GM18508 (cell line): ENCODE results near the gene MYO5C.

ENCODE experiments used
- ATAC-seq: cut with Tn5 transposase; IDR thresholded peaks from one replicate; pipeline ENCODE4 v1.9.1; 2021; ENCODE audit warnings: moderate number of reproducible peaks; ENCODE audit not compliant: insufficient read depth, unreplicated experiment

MYO5C gene

GRCh38 chr15:52278636-52279367 is 16.8 kb downstream of the MYO5C start:
- ATAC-seq = no peak

GRCh38 chr15:52278135-52278534 is 17.5 kb downstream of the MYO5C start:
- no peak for ATAC-seq

DNA sequence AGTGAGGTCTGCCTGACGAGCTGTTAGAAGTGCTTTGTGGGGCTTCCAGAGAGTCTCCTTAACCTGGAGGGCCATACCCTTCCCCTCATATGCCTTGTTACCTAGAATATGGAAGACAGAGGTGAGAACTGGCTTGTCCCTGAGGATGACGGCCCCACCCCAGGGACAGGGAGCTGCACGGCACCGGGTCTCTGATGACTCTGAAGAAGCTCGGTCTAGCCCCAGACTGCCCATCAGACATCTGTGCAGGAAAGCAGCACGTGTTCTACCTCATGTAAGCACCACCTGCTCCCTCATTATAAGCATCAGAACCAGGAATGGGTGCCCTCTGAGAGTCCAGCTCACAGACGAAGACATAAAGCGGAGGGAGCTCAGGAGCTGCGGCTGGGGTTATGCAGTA is 18.0 kb downstream of the MYO5C start:
- no peak for ATAC-seq

GRCh38 chr15:52276256-52276770 is 19.3 kb downstream of the MYO5C start:
- no peak for ATAC-seq

- ATAC-seq = no peak
Observed at GRCh38 chr15:52263563-52264282, 31.9 kb downstream of the MYO5C start.

DNA sequence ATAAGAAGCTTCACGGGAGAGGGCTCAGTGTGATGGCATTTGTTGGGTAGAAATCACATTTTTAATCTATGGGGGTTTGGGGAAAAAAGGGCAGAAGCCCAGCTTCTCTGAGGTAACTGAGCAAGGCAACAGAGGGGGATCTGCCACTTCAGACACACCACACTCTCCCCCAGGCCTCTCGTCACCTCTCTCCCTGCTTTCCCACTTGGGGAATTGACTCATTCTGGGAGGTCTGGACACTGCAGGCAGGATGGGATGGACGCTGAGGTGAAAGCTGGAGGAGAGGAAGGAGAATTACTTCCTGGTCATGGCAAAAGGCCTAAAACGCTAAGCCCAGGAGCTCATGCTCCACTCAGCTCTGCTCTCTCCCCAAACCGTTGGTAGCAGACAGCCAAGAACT is 33.2 kb downstream of the MYO5C start:
- no peak for ATAC-seq

- peak; percentile 93 for ATAC-seq
Observed at GRCh38 chr15:52261498-52262242, 33.9 kb downstream of the MYO5C start.

GRCh38 chr15:52261026-52261425 is 34.6 kb downstream of the MYO5C start:
- no peak for ATAC-seq

- ATAC-seq = no peak
Observed at GRCh38 chr15:52259503-52259902, 36.1 kb downstream of the MYO5C start.

DNA sequence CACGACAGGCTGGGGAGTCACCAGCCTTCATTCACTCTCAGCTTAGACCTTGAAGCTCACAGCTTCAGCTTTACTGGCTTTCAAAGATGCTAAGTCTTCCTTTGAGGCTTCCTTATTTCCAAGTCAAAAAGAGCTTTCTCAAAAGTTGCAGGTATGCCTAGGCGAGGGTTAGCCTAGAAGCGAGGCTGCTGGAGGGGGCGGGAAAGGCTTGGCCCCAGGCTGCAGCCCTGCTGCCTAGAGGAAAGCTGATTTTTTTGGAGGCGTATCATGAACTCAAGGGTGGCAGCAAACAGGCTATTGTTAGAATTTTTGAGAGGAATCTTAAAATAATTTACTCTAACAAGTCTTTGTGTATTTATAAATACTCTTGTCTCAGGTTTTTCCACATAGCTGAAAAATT is 37.1 kb downstream of the MYO5C start:
- ATAC-seq = no peak

GRCh38 chr15:52257734-52258062 is 37.9 kb downstream of the MYO5C start:
- no peak for ATAC-seq

DNA sequence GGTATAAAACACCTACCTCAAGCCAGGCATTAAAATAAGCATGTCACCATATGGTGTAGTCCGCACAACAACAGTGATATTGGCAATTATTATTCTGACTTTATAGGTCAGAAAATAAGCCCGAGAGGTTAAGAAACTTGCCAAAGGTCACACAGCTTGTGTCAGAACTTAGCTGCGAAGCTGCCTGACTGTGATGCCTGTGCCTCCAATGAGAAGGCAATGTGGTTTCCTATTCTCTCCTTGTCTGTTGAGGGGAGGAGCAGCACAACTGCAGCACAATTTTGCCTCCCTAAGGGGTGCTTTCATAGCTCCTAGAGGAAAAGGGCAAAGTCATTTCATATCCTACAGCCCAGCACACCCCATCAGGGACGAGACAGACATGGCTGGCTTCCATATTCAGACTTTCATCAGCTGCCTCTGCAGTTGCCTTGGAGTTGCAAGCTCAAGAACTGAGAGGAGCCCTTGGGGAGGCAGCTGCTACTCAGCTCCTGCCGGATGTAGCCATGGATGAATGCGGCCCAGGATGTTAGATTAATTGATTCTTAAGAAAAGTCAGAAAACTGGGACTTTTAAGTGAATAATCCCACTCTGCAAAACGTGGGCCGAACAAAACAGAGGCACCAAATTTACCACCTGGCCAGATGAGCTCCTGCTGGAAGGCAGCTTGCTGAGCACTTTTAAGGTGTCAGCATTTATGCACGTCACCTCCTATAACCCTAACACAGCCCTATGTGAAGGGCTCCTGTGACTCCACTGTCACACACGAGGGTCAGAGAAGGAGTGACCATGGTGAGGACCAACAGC is 38.5 kb downstream of the MYO5C start:
- ATAC-seq = no peak

GRCh38 chr15:52256366-52256765 is 39.2 kb downstream of the MYO5C start:
- ATAC-seq = no peak

DNA sequence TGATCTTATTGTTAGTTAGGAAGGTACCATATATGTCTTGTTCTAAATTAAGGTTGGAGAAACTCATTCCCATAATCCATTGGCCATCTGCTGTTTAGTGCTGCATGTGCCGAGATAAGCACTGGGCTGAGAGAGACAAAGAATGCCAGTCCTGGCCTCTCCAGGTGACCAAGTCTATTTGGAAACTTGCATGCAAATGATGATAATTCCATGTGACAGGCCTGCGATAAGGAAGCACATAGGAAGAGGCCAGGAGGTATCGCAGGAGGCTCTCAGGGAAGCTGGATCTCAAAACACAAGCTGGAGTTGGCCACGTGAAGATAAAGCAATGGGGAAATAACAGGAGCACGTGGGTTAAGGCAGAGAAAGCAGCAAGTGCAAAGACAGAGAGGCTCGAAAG is 39.7 kb downstream of the MYO5C start:
- no peak for ATAC-seq

GRCh38 chr15:52255008-52255407 is 40.6 kb downstream of the MYO5C start:
- no peak for ATAC-seq

- ATAC-seq = no peak
Observed at GRCh38 chr15:52254391-52254790, 41.2 kb downstream of the MYO5C start.

GRCh38 chr15:52252781-52253180 is 42.8 kb downstream of the MYO5C start:
- no peak for ATAC-seq

DNA sequence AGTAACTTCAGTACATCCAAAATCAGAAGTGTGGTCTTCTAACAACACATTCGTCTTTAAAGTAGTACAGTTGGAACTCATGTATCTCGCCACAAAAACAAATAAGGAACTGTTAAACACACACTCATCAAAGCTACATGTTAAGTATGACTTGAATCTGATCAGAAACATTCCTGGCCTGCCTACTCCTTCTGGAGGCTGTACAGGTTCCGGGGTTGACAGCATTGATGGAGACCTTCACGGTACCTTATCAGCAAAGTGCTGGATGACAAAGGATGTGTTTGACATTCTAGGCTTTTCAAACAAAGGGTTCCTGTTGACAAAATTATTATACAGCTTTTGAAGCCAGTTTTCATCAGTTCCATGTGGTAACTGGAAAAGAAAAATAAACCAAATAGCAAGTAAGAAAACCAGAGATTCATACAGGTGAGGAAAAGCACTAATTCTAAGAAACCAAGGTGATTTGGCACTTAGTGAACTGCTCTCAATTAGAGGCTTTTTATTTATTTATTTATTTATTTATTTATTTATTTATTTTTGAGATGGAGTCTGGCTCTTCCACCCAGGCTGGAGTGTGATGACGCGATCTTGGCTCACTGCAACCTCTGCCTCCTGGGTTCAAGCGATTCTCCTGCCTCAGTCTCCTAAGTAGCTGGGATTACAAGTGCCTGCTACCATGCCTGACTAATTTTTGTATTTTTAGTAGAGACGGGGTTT is 44.3 kb downstream of the MYO5C start:
- ATAC-seq = no peak

- ATAC-seq = no peak
Observed at GRCh38 chr15:52247461-52247860, 48.1 kb downstream of the MYO5C start.
